ENCODE measurements around the gene LRIT1.
"Not testable (repeated sequence)": the region's sequence is repeated elsewhere in the genome, so short reads cannot be mapped to it uniquely, and the experiment has no call there.

The LRIT1 gene, protein sequence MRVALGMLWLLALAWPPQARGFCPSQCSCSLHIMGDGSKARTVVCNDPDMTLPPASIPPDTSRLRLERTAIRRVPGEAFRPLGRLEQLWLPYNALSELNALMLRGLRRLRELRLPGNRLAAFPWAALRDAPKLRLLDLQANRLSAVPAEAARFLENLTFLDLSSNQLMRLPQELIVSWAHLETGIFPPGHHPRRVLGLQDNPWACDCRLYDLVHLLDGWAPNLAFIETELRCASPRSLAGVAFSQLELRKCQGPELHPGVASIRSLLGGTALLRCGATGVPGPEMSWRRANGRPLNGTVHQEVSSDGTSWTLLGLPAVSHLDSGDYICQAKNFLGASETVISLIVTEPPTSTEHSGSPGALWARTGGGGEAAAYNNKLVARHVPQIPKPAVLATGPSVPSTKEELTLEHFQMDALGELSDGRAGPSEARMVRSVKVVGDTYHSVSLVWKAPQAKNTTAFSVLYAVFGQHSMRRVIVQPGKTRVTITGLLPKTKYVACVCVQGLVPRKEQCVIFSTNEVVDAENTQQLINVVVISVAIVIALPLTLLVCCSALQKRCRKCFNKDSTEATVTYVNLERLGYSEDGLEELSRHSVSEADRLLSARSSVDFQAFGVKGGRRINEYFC

DNA sequence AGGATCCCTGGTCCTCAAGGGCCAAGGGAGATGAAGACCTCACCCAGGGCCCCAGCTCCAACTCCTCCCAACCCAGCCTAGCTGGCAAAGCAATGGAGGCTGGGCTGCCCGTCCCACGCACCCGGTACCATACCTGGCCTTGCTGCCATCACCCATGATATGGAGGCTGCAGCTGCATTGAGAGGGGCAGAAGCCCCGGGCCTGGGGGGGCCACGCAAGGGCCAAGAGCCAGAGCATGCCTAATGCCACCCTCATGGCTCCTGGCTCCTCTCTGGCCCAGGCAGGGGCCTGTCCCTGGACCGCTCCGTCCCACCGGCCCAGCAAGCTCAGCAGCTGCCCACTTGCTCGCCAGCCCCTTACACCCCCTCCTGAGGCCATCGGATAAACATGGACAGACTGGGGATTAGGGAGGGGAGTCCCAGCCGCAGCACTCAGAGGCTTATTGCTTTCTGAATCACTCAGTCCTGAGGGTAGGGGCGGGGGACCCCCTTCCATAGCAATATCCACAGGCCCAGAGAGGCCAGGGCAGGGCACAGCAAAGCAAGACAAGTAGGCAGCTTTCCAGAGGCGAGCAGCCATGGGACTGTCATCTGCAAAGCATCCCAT is at the start of gene LRIT1:
Gene LRIT1, minus strand, starts transcription at position 362 of the 606 bp plus-strand sequence. Its CDS starts 107 bp downstream, at position 255.
- DNase-seq (ENCODE audit: low read depth, low spot score) = no peak

DNA sequence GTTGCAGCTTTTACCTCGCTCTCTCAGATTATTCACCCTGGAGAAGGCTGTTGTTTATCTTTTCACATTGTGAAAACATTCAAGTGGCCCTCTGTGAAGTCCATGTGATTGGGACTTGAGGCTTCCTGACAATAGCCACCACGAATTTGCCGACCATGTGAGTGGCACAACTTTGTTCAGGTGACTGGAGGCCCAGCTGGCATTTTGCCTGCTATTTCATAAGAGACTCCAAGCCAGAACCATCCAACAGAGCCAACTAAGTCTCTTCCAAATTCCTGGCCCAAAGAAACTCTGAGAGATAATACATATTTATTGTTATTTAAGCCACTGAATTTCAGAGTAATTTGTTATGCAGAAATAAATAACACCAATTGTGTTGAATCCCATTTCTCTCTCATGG is 48.9 kb upstream of the LRIT1 start:
- DNase-seq (ENCODE audit: low read depth, low spot score) = no peak

DNA sequence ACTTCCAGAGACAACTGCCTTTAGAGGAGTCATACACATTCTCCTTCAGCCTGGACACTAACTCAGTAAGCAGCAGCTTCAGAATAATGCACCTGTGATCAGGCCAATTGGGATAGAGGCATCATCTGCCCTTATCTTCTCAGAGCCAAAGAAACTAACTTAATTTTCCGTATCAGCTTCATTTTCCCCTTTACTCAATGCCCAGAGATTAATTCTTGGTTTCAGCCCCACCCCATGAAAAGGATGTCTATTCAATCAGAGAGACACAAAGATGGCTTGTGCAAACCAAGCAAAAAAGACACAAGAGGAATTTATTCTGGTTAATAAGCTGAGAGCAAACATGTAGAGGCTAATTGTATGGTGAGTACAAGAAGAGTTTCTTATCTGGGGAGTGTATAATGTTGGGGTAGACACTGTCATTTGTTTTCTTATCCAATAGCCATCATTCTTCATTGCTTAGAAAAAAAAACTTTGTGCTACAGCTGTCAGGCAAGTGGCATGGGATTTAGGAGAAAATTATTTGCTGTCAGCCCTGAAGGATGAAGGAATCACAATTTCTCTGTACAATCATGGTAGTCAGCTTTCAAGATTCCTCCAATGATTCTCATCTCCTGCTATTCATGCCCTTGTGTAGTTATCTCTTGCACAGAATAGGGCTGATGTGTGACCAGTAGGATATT is 48.3 kb upstream of the LRIT1 start:
- DNase-seq (ENCODE audit: low read depth, low spot score) = no peak

DNA sequence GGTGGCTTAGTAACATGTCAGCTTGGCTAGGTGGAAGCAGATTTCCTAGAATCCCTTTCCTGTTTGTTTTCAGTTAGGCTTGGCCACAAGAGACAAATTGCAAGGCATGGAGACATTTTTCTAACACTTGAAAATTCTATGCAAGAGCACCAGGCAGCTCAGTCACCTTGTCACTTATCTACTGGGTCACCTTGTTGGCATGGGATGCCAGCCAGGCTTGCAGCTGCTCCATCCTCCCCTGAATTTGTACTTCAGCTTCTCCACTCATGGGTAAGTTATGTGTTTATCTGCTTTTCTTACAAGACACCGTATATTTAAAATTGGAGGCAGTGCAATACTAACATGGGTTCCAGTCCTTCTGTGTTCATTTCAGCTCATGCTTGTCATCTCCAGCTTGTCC is 46.8 kb upstream of the LRIT1 start:
- no peak for DNase-seq (ENCODE audit: low read depth, low spot score)

DNA sequence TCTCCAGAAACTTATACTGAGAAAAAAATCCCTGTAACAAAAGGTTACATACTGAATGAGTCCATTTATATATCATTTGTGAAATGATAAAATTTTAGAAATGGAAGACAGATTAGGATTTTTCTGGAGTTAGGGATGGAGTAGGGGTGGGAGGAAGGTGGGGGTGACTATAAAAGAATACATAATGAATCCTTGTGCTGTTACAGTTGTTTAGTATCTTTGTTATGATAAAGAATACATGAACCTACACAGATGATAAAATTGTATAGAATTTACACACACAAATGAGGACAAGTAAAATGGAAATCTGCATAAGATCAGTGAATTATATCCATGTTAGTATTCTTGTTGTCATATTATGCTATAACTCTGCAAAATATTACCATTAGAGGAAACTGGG is 45.3 kb upstream of the LRIT1 start:
- no peak for DNase-seq (ENCODE audit: low read depth, low spot score)

DNA sequence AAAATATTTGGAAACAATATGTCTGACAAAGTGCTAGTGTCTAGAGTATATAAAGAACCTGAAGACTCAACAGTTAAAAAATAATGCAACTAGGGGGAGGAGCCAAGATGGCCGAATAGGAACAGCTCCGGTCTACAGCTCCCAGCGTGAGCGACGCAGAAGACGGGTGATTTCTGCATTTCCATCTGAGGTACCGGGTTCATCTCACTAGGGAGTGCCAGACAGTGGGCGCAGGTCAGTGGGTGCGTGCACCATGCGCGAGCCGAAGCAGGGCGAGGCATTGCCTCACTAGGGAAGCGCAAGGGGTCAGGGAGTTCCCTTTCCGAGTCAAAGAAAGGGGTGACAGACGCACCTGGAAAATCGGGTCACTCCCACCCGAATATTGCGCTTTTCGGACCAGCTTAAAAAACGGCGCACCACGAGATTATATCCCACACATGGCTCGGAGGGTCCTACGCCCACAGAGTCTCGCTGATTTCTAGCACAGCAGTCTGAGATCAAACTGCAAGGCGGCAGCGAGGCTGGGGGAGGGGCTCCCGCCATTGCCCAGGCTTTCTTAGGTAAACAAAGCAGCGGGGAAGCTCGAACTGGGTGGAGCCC is 38.6 kb upstream of the LRIT1 start:
- DNase-seq (ENCODE audit: low read depth, low spot score) = not testable (repeated sequence)

DNA sequence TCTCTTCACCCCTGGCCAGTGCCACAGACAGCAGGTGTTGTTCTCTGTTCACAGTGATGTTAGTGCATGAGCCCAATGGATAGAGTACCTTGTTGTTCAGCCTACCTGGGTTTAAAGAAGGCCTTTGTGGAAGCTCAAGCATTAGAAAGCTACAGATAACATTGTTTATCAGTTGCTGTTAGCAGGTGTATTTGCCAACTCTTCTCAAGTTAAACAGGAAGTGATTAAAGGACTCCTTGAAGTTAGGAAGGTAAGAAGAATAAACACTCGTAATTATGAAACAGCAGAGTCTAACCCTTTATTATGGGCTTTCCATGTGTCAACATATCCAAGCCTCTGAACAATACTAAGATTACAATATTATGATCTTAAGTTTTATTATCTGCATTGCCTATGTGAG is 29.4 kb upstream of the LRIT1 start:
- DNase-seq (ENCODE audit: low read depth, low spot score) = no peak

DNA sequence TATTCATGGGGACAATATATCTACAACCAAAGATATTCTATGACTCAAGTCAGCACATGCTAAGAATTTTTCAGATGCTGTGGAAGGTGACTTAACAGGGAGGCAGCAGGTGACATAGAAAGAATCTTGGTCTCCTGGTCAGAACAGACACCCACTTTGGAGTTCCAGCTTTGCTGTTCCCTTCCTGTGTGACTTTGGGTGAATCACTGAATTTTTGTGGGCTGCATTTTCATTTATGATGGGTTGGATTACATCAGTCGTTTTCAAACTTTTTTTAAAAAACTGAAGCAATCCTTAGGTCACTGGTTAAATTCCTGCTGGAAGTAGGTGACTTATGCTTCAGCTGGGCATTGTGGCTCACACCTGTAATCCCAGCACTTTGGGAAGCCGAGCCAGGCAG is 28.4 kb upstream of the LRIT1 start:
- DNase-seq (ENCODE audit: low read depth, low spot score) = no peak

DNA sequence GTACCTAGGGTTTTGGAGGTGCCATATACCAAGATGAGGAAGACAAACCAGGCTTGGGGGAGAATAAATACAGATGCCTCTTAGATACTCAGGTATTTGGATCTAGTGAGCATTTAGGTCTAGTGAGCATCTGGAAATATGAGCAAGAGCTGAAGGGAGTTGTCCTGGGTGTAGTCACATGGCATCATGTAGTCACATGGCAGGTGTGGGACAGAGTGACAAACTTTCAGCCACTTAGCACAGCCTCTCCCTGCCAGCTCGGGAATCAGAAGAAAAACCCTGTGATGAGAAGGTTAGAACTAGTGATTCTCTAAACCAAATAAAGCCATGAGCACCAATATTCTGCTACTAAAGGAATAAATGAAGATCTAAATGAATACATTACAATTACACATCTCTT is 27.8 kb upstream of the LRIT1 start:
- DNase-seq (ENCODE audit: low read depth, low spot score) = no peak

DNA sequence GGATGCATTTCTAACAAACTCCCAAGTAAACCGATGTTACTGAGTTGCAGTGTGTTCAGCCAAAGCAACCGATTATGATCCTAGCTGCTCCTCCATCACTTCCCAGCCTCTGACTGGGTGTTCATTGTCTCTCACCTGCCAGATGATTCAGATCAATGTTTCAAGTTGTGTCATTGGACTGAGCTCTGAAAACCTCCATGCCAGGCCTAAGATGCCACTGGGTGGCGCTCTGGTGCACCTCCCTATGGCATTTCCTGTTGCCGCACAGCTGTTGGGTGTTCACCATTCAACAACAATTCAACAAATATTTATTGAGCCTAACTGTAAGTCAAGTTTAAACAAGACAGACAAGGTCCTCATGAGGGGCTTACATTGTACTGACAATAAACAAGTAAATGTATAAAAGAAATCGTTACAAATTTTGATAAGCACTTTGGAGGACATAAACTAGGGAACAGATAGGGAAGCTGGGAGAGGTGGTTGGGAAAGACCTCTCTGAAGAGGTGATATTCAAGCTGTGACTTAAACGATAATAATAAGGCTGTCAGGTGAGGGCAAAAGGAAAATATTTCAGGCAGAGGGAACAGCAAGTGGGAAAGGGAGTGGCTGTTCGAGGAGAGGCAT is 26.3 kb upstream of the LRIT1 start:
- DNase-seq (ENCODE audit: low read depth, low spot score) = peak; percentile 28

DNA sequence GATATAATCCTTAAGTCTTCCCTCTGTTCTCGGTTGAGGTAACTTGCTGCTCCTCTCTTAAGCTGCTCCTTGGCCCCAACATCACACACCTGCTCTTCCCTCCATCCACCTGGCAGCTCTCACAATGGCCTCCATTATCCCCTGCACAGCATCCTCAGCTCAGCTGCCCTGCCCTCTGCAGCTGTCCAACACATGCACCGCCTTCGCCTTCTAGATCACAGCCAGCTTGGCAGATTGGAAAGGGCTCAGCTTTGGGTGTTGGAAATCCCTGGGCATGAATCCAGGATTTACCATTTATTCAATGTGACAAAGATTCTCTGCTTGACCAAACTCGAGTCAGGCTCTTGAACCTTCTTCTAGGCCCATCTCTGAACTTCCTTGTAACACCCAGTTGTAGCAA is 24.1 kb upstream of the LRIT1 start:
- no peak for DNase-seq (ENCODE audit: low read depth, low spot score)

DNA sequence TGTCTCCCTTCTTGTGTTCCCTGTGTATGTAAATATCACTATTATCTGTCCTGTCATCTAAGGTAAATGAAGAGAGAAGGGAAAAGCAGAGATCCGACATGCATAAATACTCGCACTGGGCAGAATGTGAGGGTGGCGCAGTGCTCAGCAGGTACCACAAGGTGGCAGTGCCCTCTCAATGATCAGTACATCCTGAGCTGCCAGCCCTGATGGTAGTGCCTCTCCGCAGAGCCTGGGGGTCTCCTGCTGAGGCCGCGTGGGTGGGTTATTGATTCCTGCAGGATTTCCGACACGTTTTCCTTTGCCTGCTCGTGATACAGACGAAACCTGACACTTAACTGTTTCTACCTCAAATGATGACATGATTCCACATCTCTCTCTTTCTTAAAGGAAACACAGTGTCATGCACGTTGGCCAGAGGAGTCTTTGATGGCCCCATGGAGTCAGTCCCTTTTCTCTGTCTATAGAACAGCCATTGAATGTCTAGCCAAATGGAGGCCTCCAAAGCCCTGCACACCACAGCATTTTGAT is 23.3 kb upstream of the LRIT1 start:
- DNase-seq (ENCODE audit: low read depth, low spot score) = peak; percentile 23

DNA sequence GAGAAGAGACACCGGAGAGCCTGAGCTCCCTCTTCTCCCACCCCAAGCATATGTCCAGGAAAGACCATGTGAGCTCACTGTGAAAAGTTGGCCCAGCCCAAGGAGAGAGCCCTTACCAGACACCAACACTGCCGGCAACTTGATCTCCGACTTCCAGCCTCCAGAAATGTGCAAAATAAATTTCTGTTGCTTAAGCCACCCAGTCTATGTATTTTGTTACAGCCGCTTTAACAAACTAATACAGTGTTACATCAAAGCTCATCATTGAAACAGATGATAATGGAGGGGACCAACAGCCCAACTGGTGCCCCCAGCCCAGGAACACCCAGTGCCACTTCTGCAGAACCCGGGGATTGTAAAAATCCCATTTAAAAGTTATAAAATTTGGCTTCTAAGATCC is 22.4 kb upstream of the LRIT1 start:
- DNase-seq (ENCODE audit: low read depth, low spot score) = no peak

DNA sequence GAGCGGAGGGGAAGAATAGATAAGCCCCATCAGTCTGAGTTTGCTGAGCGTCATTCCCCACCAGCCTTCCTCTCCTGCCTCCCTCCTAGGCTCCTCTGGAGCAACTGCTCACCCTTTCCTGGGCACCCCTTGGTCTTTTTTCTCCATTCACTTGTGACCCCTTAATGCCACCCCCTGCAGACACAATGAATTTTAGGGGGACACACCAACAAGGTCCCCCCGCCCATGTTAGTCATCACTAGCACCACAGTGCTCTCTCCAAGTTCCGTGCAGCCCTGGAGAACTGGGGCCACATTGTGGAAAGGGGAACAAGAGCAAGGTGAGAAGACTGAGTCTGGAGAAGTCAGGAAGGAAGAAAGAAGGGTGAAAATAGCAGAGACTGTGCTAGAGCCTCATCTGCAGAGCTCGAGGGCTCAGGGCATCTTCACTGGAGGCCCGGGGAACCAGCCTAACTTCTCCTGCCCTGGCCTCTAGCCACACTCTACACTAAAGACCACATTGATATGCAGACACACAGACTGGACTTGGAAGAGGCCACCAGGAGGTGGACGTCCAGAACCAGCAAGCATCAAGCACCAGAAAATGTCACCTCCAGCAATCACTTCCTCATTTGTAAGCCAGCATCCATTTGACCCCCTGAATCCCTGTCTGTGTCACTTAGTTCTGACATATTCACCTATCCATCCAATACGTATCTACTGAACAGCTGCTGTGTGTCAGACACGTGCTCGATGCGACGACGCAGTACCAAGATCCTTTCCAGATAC is 21.0 kb upstream of the LRIT1 start:
- DNase-seq (ENCODE audit: low read depth, low spot score) = no peak

DNA sequence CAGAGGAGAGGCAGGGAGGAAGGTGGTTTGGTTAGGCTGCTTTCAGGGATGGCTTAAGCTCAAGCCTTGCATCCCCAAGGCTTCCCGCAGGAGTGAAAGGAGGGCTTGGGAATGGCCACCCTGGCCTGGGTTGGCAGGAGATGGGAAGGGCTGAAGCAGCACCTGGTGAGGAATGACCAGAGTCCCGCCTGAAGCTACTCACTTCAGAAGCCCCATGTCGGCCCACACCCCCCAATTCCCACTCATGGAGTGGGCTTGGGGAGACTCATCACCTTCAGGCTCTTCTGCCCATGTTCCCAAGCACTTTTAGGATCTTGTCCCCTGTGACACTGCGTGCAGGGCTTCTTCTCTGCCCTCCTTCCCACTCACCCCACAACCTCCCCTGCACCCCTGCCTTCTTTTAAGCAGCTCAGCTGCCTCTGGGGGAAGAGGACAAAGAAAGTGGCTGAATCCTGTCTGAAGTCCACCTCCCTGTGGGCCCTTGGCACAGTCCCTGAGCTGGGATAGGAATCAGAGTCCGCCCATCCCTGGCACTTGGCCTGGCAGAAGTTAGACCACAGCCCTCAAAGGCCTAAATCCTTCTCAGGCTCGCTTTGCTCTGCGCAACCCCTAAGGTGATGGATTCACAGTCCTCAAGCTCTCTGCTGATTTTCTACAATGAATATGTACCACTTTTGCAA is 20.0 kb upstream of the LRIT1 start:
- no peak for DNase-seq (ENCODE audit: low read depth, low spot score)

DNA sequence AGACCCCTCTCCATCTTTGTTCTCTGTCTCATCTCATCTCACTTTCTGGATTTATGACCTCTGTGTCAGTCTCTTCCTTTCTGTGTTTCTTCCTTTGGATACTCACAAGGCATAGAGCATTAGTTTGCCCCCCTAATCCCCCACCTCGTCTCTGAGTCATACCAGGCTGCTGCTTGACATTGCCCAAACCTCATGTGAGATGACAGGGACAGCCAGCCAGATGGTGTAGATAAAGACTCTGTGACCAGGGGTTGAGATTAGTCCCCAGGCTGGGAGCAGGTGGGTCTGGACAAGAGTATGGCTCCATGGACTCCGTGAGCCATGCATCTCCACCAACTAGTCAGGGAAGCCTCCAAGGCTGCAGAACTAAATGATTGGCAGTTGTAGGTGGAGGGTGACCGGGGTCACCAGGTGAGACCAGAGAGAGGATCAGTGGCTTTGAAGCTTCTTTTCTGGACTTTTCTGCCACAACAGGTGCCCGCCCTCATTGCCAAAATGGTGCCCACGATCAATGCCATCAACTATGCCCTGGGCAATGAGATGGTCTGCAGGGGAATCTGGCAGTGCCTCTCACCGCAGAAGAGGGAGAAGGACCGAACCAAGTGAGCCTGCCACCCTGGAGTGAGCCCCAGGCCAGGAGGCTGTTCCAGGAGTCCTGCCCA is 16.8 kb upstream of the LRIT1 start:
- DNase-seq (ENCODE audit: low read depth, low spot score) = no peak

DNA sequence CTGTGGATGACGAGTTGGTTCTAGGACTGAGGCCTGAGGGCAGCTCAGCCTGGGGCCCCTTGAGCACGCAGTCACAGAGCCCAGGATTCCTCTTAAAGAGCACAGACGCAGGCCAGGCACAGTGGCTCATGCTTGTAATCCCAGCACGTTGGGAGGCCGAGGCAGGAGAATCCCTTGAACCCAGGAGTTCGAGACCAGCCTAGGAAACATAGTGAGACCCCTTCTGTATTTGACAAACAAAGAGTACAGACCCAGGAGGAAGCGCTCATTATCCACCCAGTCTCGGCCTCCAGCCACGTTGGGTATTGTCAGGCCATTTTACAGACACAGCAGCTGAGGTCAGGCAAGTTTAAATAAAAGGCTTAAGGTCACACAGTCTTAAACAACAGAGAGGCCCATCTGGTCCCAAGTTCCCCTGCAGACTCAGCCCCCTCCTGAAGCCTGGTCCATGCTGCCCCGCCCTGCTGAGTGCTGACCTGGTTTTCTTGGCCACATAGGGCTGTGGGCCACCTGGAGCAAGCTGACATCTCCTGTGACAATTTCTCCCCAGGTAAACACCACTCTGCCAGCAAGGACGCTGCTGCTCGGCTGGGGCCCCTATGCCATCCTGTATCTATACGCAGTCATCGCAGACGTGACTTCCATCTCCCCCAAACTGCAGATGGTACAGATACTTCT is 16.1 kb upstream of the LRIT1 start:
- DNase-seq (ENCODE audit: low read depth, low spot score) = no peak

DNA sequence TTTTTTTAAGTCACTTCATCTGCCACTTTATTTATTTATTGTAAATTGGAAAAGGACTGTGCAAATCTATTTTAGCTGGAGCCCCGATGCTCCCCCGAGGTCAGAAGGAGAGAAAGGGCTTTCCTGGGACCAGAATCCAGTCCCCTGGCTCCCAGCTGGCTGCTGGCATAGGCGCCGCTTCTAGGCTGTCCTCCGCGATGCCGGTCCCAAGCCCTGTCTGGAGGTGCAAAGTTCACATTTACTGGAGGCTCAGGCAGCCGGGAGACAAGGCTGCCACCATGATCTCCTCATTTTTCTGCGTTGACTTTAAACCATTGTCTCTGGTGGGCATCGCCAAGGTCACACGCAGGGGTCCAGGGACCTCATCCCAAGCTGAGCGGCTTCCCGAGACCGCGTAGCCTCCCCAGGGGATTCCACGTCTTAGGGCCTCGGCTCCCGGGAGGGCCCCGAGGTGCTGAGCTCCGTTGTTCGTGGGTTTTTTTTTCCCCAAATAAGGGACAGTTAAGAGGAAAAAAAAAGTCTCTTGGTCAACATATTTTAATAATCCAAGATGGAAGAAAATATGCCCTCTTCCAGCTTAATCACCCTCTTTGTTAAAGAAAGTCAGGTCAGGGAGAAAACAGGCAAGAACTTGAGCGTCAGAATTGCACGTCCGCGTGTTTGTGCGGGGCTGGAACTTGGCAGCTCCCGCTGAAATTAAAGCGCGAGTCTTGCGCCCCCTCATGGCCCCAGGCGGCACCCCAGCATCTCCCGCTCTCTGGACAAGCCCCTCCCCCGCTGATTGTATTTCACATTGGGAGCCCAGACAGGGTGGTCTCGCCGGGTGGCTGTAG is 15.4 kb upstream of the LRIT1 start:
- DNase-seq (ENCODE audit: low read depth, low spot score) = peak; percentile 45

Data from iPS DF 19.7 (cell line).